Endothelial cell (in vitro differentiated cells): Measurements from ENCODE around the gene BMPER. TPM values are rescaled to one million over a fixed set of nuclear protein-coding genes. Genes with fewer than 3 reads are reported as not detected.

Source experiments
- DNase-seq: peaks from one replicate; pipeline ENCODE4 v3.0.0; 2021; ENCODE audit warnings: low spot score
- H3K27ac Mint-ChIP-seq: one replicate; pipeline ENCODE4 v1.8.0; 2021; ENCODE audit warnings: mixed read lengths, inconsistent platforms; ENCODE audit not compliant: unreplicated experiment
- H3K27me3 Mint-ChIP-seq: one replicate; pipeline ENCODE4 v1.8.0; 2021; ENCODE audit warnings: mild to moderate bottlenecking, moderate library complexity, mixed read lengths, inconsistent platforms; ENCODE audit not compliant: unreplicated experiment
- H3K36me3 Mint-ChIP-seq: one replicate; pipeline ENCODE4 v1.8.0; 2021; ENCODE audit warnings: mild to moderate bottlenecking, low read depth, mixed read lengths, inconsistent platforms; ENCODE audit not compliant: unreplicated experiment
- H3K4me1 Mint-ChIP-seq: one replicate; pipeline ENCODE4 v1.8.0; 2021; ENCODE audit warnings: mild to moderate bottlenecking, mixed read lengths, inconsistent platforms; ENCODE audit not compliant: unreplicated experiment
- H3K4me3 Mint-ChIP-seq: one replicate; pipeline ENCODE4 v1.8.0; 2021; ENCODE audit warnings: mild to moderate bottlenecking, mixed read lengths, inconsistent platforms; ENCODE audit not compliant: unreplicated experiment
- H3K9me3 Mint-ChIP-seq: one replicate; pipeline ENCODE4 v1.8.0; 2021; ENCODE audit warnings: mixed read lengths, inconsistent platforms; ENCODE audit not compliant: unreplicated experiment
- total RNA-seq: library from RNA; stranded (reverse); fragmentation: NEBNext Ultra II Directional; extraction: Animal tissue kit (Norgen Biotek cat#: 25700); gene quantifications from one replicate; pipeline ENCODE4 v1.2.1, GENCODE V29; 2021; ENCODE audit not compliant: unreplicated experiment
- TF ChIP-seq, protein P1 (sequence below): fragments of 200-600 bp; sonication (generic); IDR thresholded peaks from one replicate; pipeline ENCODE4 v1.5.0; 2021; ENCODE audit warnings: antibody characterized with exemption; ENCODE audit not compliant: unreplicated experiment

The BMPER gene
- total RNA-seq, 1 donor from 2014 or later: 2.5 TPM

DNA sequence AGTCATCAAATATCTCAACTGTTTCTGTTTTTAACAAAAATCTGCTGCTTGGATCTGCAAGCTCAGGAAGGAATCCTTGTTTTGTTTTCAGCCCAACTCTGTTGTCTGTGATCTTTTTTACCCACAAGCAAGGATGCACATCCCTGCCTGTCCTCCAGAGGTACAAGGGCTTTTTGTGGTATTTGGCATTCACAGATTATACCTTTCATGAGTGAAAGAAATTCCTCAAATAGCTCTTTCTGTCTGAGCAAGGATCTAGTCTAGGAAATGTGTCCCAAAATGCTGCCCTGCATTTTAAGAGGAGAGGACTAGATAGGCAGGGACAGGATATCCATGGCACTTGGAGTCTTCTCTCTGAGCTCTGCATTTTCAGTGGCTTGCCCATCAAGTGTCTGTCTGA is 151.8 kb downstream of the BMPER start:
- H3K27ac Mint-ChIP-seq: no peak overlapping the region
- H3K4me3 Mint-ChIP-seq: no peak overlapping the region
- H3K36me3 Mint-ChIP-seq: no peaks in the 10 kb centered on the region
- H3K4me1 Mint-ChIP-seq: peaks cover 4% of the 10 kb centered on the region
- no peaks in the 10 kb centered on the region for H3K9me3 Mint-ChIP-seq
- DNase-seq: no peak
- TF ChIP-seq, protein P1, sequence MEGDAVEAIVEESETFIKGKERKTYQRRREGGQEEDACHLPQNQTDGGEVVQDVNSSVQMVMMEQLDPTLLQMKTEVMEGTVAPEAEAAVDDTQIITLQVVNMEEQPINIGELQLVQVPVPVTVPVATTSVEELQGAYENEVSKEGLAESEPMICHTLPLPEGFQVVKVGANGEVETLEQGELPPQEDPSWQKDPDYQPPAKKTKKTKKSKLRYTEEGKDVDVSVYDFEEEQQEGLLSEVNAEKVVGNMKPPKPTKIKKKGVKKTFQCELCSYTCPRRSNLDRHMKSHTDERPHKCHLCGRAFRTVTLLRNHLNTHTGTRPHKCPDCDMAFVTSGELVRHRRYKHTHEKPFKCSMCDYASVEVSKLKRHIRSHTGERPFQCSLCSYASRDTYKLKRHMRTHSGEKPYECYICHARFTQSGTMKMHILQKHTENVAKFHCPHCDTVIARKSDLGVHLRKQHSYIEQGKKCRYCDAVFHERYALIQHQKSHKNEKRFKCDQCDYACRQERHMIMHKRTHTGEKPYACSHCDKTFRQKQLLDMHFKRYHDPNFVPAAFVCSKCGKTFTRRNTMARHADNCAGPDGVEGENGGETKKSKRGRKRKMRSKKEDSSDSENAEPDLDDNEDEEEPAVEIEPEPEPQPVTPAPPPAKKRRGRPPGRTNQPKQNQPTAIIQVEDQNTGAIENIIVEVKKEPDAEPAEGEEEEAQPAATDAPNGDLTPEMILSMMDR: no peak
- H3K27me3 Mint-ChIP-seq: no peaks in the 10 kb centered on the region

DNA sequence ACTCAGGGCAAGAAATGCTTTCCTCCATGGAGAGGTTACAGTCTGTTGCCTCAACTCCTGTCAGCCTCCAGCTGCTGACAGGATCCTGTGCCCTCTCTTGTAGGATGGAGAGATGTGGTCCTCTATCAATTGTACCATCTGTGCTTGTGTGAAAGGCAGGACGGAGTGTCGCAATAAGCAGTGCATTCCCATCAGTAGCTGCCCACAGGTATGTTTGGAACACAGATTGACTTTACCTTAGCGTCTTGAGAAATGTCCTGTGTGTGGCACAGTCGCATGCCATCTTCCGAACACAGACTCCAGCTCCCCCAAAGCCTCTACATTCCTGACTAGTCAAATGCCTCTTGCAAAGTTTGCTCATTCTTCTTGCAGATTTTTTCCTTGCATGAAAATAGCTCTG is 152.6 kb downstream of the BMPER start:
- H3K4me3 Mint-ChIP-seq: no peak overlapping the region
- no peaks in the 10 kb centered on the region for H3K9me3 Mint-ChIP-seq
- no peak for DNase-seq
- H3K27me3 Mint-ChIP-seq: no peaks in the 10 kb centered on the region
- TF ChIP-seq, protein P1: no peak
- H3K27ac Mint-ChIP-seq: no peak overlapping the region
- peaks cover 4% of the 10 kb centered on the region for H3K4me1 Mint-ChIP-seq
- no peaks in the 10 kb centered on the region for H3K36me3 Mint-ChIP-seq

DNA sequence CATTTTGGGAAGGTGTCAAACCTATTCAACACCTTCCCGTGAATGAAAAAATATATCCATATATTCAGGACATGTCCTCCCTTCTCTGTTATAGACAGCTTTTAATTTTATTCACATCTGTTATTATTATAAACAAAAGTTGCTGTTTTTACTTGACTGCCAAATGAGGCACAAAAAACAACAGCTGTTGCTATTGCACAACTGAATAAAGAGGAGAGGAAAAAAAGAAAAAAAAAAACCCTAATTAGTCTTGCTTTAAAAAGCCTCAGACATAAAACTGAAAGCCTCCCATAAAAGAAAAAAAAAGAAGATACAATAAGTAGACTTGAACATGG is 153.4 kb downstream of the BMPER start:
- H3K4me1 Mint-ChIP-seq: peaks cover 4% of the 10 kb centered on the region
- DNase-seq: no peak
- no peaks in the 10 kb centered on the region for H3K27me3 Mint-ChIP-seq
- H3K27ac Mint-ChIP-seq: no peak overlapping the region
- TF ChIP-seq, protein P1: no peak
- H3K36me3 Mint-ChIP-seq: no peaks in the 10 kb centered on the region
- no peaks in the 10 kb centered on the region for H3K9me3 Mint-ChIP-seq
- H3K4me3 Mint-ChIP-seq: no peak overlapping the region

DNA sequence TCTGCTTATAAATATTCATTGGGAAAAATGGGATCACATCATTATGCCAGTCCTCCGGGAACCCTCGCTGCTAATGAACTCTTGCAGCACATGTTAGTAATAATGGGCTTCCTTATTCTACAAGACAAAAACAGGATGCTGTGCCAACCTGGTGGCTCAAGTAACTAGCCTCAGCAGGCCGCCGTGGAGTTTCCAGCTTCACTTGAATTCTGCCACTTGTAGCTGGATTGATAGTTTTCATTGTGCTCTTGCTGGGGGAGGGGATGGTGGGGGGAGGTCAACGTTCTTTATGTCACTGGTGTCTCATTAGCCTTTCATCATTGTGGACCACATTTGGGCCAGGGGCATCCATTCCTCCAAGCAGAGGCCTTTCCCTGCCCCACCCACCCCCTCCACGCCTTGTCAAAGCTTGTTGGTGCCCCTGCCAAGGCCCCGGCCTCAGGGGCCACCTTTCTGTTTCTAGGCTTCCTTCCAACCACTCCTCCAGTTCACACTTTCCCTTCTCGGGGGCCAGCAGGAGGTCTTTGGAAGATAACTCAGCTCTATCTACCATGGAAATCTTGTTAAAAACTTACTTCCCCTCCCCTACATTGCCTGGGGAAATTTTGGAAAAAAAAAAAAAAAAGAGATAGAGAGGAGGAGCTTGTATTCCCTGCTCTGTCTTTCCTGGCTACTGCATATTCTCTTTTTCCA is 153.9 kb downstream of the BMPER start:
- DNase-seq: no peak
- Mint-ChIP-seq H3K36me3 (no peaks in the 10 kb centered on the region), H3K27me3 (no peaks in the 10 kb centered on the region), H3K27ac (no peak overlapping the region), H3K9me3 (no peaks in the 10 kb centered on the region), H3K4me1 (peaks cover 4% of the 10 kb centered on the region), H3K4me3 (no peak overlapping the region)
- TF ChIP-seq, protein P1: no peak

DNA sequence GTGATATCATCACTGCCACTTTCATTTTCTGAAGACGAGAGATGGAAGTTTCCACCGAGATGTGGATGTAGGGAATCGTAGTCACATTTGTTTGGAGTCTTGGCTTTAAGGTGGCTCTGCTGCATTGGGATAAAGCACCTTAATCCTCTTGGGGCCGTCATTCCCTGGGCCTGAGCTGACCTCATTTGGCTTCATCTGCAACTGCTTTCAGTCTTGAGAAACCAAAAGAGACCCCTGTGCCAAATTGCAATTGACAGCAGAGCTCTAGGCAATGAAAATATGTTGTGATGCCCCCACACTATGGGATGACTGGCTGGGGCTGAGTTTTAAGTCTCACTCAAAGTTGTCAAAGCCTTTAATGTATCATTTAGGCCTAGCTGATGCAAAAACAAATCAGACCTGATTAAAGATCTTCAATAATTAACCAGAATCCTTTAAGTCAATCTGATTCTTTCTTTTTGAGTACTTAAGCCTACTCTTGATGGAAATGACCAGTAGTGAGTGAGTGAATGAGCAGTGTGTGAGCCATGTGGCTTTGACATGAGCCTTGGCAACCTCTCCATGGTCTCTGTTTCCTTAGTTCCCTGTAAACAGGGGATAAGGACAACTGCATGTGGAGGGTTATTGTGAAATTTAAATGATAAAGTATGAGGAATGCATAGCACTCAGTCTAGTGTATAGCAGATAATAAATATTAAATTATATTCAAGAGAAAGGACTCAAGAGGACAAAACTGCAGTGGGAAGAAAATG is 155.0 kb downstream of the BMPER start:
- no peaks in the 10 kb centered on the region for H3K27me3 Mint-ChIP-seq
- no peak overlapping the region for H3K27ac Mint-ChIP-seq
- TF ChIP-seq, protein P1: no peak
- no peaks in the 10 kb centered on the region for H3K9me3 Mint-ChIP-seq
- no peak overlapping the region for H3K4me3 Mint-ChIP-seq
- H3K36me3 Mint-ChIP-seq: no peaks in the 10 kb centered on the region
- no peak for DNase-seq
- peaks cover 4% of the 10 kb centered on the region for H3K4me1 Mint-ChIP-seq
